HG03280 (cell line): Measurements from ENCODE around the gene RTN4.
A peak's percentile ranks its signal among the peaks of the same experiment; 100 is the strongest.
"Not testable (repeated sequence)": the region's sequence is repeated elsewhere in the genome, so short reads cannot be mapped to it uniquely, and the experiment has no call there.

Experiments used
- ATAC-seq: cut with Tn5 transposase; IDR thresholded peaks from one replicate; pipeline ENCODE4 v1.9.1; 2021; ENCODE audit warnings: mild to moderate bottlenecking, moderate library complexity; ENCODE audit not compliant: unreplicated experiment

RTN4 gene

DNA sequence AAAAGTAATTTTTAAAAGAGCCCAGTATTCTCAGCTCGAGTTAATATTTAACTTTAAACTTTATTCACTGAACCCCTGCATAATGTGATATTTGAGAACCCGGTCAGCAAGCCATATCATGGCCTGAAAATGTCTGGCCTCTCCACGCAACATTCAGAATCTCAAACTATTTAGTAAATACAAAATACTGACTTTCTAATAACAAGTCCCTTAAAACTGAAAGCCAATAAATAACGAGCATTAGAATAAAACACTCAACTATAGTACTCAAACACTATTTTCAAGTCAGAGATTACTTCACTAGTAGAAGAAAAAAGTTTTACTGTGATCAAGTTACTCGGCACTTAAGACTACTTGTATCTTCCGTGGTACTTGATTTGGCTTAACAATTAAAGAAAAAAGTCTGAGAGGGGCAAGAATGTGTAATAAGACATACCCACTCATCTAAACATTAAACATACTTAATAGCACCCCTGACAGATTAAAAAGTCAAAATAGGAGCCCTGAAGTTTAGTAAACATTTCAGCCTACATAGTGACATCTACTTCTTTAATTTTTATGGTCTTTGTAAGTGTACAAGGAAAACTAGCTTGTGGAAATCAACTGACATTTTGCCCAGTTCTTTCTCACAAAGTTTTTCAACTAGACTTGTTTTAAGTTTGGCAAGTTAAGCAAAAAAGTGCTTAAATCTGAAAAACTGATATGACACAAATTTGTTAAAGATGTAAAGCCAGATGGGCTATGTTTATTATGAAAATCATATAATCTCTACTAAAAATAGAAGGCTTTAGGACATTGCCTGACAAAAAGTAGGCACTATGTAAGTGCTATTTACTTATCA lies 38.2 kb downstream of the RTN4 start:
- no peak for ATAC-seq

DNA sequence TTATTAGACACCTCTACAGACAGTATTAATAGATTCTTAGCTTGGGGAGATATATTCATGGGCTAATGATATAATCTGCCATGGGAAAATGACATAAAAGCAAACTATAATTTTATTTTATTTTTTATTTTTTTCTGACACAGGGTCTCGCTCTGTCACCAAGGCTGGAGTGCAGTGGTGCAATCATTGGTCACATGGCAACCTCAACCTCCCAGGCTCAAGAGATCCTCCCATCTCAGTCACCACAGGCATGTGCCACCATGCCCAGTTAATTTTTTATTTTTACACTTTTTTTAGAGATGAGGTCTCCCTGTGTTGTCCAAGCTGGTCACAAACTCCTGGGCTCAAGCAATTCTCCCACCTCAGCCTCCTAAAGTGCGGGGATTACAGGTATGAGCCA lies 39.3 kb downstream of the RTN4 start:
- no peak for ATAC-seq

DNA sequence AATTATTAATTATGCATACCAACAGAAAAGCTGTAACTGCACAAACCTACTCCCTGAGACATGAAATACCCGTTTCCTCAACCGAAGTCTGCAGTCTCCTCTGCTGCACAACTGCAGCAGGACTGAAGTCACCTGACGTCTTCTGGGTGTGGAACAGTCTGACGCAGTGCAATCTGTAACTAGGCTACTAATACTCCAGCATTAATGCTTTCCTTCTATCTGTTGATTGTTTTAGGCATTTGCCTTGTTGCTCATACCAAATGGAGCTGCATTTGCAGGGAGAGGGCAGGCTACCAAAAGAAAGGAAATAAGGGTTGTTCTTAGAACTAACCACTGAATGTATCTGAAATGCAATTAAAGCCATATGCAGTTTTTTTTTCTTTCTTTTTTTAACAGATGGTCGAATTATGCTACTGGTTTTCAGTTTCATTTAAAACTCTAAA lies 40.1 kb downstream of the RTN4 start:
- ATAC-seq, result peak; percentile 80

DNA sequence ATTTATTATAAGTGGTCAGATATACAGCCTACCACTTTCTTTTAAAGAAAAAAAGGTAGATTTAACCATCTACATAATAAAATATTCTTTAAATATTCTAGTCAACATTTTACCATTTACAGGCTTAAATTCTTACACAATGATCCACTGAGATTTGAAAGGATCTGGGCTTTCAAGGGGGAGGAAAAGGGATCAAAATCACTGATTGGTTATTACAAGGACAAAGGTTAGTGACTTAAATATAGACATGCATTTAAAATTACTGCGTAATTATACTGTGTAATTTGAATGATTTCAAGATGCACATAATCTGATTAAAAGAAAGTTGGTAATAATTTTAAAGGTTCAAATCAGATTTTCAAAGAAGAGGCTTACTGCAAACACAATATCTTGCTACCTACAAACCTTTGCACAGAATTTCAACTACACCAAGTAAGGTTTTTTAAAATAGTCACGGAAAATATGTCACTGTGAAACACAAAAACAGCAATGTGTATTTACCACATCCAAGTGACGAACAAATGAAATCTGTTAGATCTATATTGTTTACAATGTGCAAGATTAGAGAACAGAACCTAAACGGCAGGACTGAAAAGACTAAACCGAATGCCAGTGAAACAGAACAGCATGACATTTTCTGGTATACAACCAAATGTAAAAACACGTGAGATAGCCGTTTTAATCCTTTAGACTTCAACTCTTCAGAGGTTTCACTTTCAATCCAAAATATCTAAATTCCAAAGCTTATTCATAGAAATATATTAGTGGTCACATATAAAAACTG lies 40.8 kb downstream of the RTN4 start:
- ATAC-seq, result no peak

DNA sequence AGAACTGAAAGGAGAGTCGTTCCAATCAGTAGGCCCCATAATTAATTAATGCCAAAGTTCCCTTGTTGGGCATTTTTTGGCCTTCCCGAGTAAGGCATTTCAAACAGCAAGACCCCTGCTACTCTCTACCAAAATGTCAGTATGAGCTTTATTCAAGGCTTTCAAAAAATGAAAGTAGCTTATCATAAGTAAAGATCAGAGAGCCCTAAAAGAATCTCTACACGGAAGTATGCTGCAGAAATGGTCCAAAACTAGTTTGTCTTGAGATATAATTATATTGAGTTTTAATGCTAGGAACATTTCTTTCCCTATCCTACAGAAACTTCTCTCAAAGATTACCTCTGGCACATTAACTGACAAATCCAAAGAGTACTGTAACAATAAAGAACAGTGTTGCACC lies 43.9 kb downstream of the RTN4 start:
- no peak for ATAC-seq

DNA sequence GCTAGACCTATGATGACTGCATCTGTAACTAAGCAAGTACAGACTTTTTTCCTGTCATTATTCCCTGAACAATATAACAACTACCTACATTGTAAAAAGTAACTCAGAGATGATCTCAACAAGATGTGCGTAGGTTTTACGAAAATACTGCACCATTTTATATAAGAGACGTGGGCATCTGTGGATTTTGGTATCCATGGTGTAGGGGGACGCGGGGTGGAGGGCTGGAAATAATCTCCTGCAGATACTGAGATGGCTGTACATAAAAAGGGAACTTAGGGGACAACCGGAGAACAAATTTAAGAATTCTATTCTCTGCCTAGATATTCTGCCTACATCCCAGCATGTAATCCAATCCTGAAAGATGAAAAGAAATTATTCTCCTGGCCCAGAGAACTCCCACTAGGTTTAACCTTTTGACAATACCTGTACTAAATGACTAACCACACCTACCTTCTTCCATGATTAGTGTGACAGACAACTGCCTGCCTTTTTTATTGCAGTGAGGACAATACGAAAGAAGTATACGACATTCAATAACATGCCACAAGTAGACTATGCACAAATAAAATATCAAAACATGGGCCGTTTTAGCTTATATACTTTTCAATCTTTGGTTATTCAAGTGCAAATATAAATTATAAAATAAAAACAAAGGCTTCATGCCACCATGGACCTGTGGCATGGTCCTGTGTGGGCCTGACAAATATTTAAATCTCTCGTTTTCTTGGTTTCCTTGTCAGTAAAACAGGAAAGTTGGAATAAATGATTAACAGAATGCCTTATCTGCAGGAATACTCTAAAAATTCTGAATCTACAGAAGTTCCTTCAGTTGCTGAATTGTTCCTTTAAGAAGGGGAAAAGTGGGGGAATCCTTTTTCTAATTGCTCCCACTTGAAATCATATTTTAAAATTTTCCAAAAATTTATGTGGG lies 46.3 kb downstream of the RTN4 start:
- no peak for ATAC-seq

DNA sequence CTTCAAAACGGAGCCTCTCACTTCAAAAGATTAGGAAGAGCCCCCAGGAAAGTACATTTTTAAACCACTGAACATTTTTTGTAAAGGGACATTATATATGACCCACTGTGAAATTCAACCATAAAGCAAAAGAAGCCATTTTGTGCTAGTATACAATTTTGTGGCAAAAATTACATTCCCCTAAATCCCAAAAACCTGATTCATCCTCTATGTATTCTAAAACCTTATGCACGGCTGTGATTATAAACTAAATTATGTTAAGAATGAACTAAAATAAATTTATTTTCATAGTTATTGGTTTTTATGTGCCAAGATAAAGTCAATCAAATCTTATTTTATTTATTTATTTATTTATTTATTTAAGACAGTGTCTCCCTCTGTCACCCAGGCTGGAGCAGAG lies 48.5 kb downstream of the RTN4 start:
- ATAC-seq, result no peak

DNA sequence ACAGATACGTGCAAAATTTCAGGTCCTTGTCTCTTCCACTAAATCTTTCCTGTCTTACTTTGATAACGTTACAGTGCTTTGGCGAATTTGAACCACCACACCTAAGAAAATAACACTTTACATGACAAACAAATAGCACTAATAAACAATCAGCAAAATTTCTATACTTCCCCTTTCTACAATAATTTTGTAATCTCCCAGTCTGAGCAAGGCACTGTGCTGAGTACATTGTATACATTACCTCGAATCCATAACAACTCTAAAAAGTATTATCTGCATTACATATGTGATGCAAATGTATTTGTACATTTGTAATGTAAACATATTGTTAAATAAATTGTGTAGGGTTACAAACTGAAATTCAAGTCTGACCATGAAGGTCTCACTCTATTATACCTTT lies 49.9 kb downstream of the RTN4 start:
- no peak for ATAC-seq

DNA sequence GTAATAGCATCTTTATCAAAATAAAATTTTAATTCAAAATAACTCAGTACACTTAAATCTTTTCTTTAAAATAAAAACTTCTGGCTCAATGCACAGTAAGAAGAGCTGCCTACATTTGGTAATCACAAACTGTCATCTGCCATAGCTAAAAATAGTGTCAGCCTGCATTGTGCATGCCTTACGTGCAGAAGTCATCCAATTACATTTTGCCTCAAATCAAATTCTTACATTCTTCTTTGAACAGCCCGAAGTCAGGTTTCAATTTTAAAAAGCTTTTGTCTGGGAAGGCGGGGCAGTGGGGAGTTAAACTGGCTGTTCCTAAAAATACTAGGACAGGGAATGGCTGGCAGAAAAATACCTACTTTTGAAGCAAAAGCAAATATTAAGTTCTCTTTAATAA lies 51.1 kb downstream of the RTN4 start:
- ATAC-seq, result no peak

DNA sequence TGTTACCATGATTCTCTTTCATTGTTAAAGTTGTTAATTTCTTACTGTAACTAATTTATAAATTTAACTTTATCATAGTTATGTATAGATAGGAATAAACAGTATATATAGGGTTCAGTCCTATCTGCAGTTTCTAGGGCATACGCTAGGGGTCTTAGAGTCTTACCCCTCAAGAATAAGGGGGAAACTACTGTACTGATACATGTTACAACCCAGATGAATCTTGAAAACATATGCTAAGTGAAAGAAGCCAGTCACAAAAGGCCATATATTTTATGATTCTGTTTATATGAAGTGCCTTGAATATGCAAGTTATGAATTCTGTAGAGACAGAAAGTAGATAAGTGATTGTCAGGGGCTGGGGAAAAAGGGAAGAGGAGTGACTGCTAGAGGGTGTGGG lies 52.4 kb downstream of the RTN4 start:
- ATAC-seq, result no peak

DNA sequence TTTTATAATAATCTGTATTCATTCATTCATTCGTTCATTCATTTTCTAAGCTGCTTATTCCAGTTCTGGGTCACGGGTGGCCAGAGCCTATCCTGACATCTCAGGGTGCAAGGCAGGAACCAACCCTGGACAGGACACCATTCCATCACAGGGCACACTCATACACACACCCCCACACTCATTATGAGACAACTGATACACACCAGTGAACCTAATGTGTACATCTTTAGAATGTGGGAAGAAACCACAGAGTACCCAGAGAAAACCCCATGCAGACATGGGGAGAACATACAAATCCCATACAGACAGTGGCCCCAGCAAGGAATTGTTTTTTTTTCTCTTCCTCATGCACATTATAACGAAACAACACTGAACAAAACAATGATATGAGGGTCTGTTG lies 54.7 kb downstream of the RTN4 start:
- no peak for ATAC-seq

DNA sequence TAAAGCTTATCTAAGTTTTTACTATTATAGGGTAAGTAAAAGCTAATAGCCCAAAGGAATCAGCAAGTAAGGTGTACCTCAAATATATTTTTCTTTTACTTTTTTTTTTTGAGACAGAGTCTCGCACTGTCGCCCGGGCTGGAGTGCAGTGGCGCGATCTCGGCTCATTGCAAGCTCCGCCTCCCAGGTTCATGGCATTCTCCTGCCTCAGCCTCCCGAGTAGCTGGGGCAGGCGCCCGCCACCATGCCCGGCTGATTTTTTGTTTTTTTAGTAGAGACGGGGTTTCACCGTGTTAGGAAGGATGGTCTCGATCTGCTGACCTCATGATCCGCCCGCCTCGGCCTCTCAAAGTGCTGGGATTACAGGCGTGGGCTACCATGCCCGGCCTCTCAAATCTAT lies 59.6 kb downstream of the RTN4 start:
- ATAC-seq, result not testable (repeated sequence)

DNA sequence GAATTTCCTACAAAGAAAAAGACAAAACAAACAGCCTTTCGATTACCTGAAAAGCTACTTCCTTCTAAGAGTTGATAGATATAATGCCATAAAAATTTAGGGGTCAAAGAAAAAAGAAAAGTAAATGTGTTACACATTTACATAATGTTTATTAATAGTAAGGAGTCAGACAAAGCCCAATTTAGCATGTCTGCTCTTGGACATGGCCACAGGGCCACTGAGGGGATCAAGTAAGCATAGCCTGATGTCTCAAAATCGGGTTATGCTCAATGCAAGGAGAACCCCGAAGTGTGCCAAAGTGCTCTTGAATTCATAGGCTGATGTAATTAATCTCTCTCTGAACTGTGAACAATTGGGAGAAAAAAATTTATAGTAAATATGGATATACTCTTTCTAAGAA lies 61.6 kb downstream of the RTN4 start:
- no peak for ATAC-seq

DNA sequence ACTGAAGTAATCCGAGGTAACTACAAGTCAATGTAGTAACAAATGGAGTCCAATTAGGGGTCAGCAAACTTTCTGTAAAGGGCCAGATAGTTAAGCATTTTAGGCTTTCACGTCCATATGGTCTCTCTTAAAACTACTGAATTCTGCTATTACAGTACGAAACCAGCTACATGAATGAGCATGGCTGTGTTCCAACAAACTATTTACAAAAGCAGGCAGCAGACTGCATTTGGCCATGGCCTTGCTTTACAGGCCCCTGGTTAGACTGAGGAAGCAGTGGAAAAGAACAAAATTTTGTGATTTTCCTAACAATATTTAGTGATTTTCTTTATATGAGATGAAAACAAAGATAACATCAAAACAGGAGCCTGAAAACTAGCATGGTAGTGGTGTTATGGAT lies 64.0 kb downstream of the RTN4 start:
- ATAC-seq, result no peak

DNA sequence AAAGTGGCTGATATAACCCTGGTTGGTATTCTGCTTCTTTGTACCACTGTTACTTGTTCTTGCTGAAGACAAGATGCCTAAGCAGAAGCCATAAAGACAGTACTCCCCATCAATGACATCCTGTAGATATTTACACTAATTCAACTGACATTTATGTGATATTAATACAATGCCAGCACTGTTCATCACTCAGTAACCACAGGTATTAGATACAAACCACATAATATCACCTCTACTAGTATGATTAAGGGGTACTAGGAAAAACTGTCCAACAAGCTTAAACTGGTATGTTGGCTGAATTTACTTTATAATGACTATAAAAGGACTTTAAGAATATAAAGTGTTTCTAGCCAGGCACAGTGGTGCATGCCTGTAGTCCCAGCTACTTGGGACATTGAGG lies 65.8 kb downstream of the RTN4 start:
- ATAC-seq, result no peak

DNA sequence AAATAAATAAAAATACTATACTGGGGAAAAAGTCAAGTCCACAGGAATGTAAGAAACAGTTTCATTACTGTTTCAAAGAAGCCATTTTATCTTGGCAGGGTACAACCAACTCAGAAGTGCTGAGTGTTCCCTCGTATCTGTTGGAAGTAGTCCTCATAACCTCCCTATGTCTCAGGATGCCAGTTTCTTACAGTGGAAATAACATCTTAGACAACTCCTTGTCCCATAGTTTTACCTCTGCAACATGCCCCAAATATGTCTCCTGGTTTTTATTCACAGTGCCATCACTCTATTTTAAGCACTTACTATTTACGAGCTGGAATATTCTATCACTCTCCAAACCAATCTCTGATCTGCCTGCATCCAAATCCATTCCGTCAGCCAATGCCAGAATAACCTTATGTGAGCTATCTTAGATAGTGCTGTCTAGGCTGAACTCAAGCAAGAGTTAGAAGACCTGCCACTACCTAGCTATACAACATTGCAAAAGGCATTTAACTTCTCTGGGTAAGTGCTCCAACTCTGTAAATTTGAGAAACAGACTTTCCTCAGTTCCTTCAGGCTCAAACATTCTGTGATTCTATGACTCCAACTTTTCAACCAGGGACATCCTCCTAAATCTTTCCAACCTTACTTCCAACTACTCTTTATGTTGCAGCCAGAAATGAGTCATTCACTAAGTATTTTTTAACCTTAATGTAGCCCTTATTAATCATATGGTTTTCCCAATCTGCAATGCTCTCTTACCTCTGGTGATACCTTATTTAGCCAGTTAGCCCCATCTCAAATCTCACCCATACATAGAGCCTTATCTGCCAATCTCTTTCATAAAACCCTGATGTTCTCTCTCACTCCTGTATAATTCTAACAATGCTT lies 66.7 kb downstream of the RTN4 start:
- no peak for ATAC-seq

DNA sequence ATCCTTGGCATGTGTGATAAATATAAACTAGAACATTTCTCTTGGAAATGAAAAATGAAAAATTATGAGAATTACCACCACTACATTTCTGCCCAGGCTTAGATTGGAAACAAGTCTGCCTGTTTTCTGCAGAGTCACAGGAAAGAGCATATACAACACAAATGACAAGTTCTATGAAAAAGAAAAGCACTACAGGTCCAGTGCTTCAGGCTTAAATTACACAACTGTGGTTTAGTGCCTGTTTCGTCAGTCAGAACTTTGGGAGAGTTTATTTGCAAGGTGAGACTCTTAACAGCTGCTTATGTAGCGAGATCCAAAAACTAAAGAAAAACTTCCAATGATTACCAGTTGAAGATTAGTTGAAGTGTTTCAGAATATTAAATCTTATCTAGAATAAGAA lies 68.9 kb downstream of the RTN4 start:
- ATAC-seq, result no peak

DNA sequence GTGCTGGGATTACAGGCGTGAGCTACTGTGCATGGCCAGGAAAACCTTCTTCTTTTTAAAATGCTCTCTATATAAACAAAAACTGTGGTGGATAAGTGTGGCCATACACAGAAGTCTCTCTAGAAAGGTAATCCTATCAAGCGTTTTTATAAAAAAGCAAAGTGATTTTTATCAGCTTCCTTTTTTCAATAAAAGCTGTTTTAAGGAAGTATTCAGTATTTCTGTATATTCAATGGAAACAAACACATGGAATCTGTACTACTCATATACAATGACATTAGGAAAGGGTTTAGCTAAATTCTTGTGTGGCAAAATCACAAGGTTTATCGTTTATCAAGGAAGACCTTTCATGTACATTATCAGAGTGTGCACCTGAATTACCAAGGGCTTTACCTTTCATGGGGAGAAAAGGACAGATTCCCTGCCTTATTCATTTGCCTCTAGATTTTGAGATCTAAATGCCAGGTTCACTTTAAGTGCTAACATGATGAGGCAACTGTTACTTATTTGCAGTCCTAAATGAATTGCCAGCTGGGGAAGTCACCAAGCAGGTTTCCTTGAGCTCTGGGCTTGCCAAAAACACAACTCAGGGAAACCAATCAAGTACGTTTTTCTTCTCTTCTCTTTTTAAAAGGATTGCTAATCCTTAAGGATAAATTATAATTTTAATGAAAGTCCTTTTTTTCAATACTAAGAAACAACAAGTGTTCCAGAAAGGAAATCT lies 70.8 kb downstream of the RTN4 start:
- ATAC-seq, result no peak

DNA sequence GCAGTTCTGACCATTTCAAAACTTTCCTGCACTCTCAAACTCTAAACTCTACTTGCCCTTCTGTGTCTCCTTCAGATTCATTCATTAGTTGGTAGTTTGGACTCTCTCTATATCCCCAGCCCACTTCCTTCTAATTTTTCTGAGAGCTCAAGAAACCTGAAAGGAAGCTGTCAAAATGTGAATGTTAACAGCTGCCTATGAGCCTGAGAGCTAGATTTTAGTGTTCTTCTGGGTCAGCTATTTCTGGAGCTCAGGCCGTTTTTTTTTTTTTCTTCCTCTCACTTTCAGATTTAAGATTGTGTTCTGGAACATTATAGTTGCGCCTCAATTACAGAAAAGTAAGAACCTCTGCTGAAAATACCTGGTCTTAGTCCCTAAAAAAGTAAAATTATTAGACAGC lies 73.1 kb downstream of the RTN4 start:
- peak; percentile 82 for ATAC-seq
